HG03460 (cell line): ENCODE data around the gene AKR7A2.

Experiments used
- ATAC-seq: cut with Tn5 transposase; IDR thresholded peaks from one replicate; pipeline ENCODE4 v1.9.1; 2021; ENCODE audit not compliant: unreplicated experiment

The AKR7A2 gene

GRCh38 chr1:19343617-19344350, 31.8 kb upstream of the AKR7A2 start:
- ATAC-seq: no peak

GRCh38 chr1:19342894-19343616, 31.1 kb upstream of the AKR7A2 start:
- ATAC-seq: no peak

GRCh38 chr1:19342062-19342750, 30.3 kb upstream of the AKR7A2 start:
- ATAC-seq: no peak

- ATAC-seq: no peak
These were observed 29.5 kb upstream of the AKR7A2 start for GRCh38 chr1:19341201-19342061.

GRCh38 chr1:19340387-19340937, 28.5 kb upstream of the AKR7A2 start:
- no peak for ATAC-seq

- ATAC-seq: no peak
These were observed 27.4 kb upstream of the AKR7A2 start for GRCh38 chr1:19339214-19339861.

GRCh38 chr1:19338323-19338762, 26.4 kb upstream of the AKR7A2 start:
- no peak for ATAC-seq

GRCh38 chr1:19337289-19337688, 25.3 kb upstream of the AKR7A2 start:
- ATAC-seq: no peak

- ATAC-seq: no peak
These were observed 24.6 kb upstream of the AKR7A2 start for GRCh38 chr1:19336543-19336942.

GRCh38 chr1:19333587-19334354, 21.8 kb upstream of the AKR7A2 start:
- ATAC-seq: no peak

GRCh38 chr1:19332832-19333231, 20.9 kb upstream of the AKR7A2 start:
- no peak for ATAC-seq

- ATAC-seq: no peak
These were observed 19.4 kb upstream of the AKR7A2 start for GRCh38 chr1:19331262-19331878.

- no peak for ATAC-seq
These were observed 18.6 kb upstream of the AKR7A2 start for GRCh38 chr1:19330449-19331135.

GRCh38 chr1:19329611-19330010, 17.7 kb upstream of the AKR7A2 start:
- no peak for ATAC-seq

GRCh38 chr1:19329188-19329587, 17.2 kb upstream of the AKR7A2 start:
- no peak for ATAC-seq

GRCh38 chr1:19328486-19328885, 16.5 kb upstream of the AKR7A2 start:
- no peak for ATAC-seq

GRCh38 chr1:19327736-19328135, 15.8 kb upstream of the AKR7A2 start:
- no peak for ATAC-seq

- ATAC-seq: no peak
These were observed 15.4 kb upstream of the AKR7A2 start for GRCh38 chr1:19327301-19327700.

- no peak for ATAC-seq
These were observed 14.8 kb upstream of the AKR7A2 start for GRCh38 chr1:19326748-19327065.
